Renal pelvis (tissue), 4 donors: ENCODE measurements around the gene KLF13. TPM values are rescaled to one million over a fixed set of nuclear protein-coding genes. Genes with fewer than 3 reads are reported as not detected.

Experiments
- DNase-seq: peaks from one replicate; pipeline ENCODE4 v3.0.0-alpha.2; 2013
- polyA plus RNA-seq, 3 donors: library from polyadenylated mRNA; unstranded; fragments of 120-200 nt; gene quantifications; one replicate each; pipeline ENCODE4 v1.2.1, GENCODE V29; 2013; ENCODE audit not compliant: insufficient read length in 3 of 3

KLF13 gene
- polyA plus RNA-seq, 3 donors = 69.1 to 71.2 (median 71.0) TPM

DNA sequence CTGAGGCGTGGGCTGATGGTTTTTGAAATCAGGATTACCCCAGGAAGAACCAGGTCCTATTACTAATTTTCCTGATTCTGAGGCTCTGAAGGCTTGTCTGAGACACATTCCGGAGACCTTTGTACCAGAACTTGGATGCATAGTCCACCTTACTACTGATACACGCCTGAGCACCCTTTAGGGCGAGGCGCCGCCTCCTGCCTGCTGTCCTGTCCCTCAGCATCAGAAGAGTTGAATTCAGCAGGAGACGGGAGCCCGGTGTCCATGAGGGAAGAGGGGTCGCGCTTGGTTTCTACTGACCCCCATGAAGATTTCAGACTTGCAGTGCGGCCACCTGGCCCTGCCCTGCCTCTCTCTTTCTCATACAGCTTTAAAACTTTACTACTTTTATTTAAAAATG lies 49.9 kb downstream of the KLF13 start:
- no peak for DNase-seq

GRCh38 chr15:31377030-31377429 lies 50.4 kb downstream of the KLF13 start:
- DNase-seq = no peak

- no peak for DNase-seq
These were observed 51.8 kb downstream of the KLF13 start for GRCh38 chr15:31378363-31378903.

- DNase-seq = no peak
These were observed 52.4 kb downstream of the KLF13 start for GRCh38 chr15:31379042-31379441.

- DNase-seq = no peak
These were observed 52.9 kb downstream of the KLF13 start for GRCh38 chr15:31379577-31379976.

DNA sequence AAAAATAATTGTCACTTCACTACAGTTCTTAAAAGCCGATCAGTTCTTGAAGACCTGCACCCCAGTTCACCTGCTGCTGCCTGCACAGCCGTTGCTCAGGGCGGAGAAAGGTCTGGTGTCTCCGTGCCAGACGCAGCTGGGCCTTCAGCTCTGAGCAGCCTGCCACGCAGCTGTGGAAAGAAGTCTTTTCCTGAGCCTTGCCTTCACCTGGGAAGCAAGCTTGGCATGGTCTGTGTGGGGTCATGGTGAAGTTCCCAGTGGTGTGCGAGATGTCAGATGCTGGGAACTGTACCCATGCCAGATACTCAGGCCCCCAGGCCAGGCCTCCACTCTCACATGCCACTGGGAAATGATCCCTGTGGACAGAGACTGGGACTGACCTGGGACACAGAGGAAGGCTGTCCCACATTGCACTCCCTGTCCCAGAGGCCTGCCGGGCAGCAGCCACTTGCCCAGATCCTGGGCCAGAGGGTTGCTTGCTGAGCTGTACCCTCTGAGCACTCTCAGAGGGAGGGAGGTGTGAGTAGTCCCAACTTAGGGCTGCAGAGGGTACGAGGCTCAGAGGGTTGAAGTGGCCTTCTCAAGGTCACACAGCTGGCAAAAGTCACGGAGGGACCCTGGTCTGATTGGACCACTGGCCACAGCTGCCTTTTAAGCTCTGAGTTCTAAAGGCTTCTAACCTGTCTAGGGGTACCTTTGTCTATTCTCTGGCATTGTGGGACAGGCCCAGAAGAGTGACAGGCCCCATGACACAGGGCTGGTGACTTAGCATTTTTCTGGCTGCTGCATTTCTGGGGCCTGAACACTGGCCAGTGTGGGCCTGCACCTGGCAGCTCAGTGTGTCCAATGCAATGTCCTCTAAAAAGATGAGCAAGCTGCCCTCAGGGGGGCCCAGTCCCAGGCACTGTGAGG lies 55.4 kb downstream of the KLF13 start:
- DNase-seq = no peak

GRCh38 chr15:31382713-31383045 lies 56.0 kb downstream of the KLF13 start:
- no peak for DNase-seq

DNA sequence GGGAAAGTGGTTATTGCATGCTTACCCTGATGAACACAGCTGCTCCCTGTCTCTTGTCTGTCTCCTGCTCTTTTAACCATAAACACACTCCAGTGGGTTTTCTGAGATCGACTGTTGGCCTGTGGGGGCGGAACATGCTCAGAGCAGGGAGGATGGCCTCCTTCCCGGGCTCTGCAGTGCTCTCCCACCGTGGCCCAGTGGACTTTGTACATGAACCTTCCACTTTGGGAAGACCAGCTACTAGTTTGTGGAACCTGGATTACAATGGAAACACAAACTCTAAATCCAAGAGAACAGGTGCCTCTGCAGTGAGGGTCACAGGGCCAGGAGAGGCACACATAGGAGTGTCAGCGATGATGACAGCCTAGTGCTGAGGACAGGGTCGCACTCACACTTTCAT lies 56.5 kb downstream of the KLF13 start:
- DNase-seq = no peak

DNA sequence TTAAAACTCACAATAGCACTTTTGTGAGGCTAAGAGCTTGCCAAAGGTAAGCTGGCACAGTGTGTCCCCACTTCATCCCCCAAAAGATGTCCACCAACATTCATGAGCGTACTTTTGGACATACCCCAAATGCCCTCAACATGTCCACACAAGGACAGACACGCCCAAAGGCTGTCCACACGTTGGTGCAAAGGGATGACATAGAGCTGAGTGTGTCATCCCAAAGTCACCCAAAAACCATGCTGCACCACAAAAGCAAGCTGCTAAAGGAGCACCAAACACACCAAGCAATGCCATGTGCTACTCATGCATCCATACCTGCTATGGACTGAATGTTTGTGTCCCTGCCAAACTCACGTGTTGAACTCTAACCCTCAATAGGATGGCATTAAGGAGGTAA lies 57.9 kb downstream of the KLF13 start:
- no peak for DNase-seq

DNA sequence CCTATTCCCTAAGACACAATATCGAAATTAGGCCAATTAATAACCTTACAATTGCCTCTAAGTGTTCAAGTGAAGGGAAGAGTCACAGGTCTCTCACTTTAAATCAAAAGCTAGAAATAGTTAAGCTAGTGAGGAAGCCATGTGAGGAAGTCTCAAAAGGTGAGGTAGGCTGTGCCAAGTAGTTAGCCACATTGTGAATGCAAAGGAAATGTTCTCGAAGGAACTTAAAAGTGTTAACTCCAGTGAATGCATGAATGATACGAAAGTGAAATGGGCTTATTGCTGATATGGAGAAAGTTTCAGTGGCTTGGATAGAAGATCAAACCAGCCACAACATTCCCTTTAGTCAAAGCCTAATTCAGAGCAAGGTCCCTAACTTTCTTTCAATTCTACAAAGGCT lies 59.1 kb downstream of the KLF13 start:
- DNase-seq = no peak

- DNase-seq = no peak
These were observed 60.5 kb downstream of the KLF13 start for GRCh38 chr15:31387092-31387478.

GRCh38 chr15:31387479-31388118 lies 61.0 kb downstream of the KLF13 start:
- DNase-seq = no peak

GRCh38 chr15:31389576-31389975 lies 62.9 kb downstream of the KLF13 start:
- DNase-seq = no peak

GRCh38 chr15:31390029-31390428 lies 63.4 kb downstream of the KLF13 start:
- DNase-seq = no peak

- no peak for DNase-seq
These were observed 64.3 kb downstream of the KLF13 start for GRCh38 chr15:31390777-31391486.

DNA sequence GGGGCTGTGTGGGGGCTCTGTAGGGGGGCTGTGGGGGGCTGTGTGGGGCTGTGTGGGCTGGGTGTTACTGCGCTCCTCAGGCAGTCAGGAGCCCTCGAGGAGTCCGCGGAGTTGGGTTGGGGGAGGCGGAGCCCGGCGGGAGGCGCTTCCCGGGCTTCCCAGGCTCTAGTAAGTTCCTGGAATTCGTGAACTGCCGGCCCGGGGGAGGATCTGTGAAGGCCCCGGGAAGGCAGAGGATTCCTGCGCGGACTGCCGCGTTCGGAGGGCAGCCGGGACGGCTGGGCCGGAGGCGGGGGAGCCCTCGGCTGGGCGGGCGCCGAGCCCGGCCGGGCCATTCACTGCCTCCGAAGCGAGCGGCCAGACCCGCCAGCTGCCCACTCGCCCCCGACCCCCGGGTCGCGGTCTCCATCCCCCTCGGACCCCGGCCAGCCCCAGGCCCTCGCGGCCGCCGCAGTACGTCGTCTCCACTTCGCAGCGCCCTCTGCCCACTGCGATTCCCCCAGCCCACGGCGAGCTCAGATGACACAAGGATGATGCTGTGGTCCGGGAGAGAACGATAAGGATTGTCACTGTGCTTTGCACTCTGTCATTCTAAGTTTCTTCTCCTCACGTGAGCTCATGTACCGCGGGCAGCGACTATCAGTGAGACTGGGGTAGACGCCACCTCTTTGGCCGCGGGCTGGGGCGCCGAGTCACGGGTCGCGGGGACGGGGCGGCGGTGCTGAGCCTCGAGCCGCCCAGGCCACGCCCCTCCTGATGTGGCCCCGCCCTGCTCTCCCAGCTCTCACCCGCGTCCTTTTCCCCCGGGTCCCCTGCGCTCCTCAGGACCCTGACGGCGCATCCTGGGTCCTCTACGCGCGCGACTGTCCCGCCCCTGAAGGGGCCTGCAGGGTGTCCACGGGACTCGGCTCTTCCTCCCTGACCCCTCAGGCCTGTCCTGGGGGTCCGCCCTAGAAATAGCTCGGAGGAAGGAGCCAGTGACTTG lies 65.3 kb downstream of the KLF13 start:
- peak; percentile 90 for DNase-seq

DNA sequence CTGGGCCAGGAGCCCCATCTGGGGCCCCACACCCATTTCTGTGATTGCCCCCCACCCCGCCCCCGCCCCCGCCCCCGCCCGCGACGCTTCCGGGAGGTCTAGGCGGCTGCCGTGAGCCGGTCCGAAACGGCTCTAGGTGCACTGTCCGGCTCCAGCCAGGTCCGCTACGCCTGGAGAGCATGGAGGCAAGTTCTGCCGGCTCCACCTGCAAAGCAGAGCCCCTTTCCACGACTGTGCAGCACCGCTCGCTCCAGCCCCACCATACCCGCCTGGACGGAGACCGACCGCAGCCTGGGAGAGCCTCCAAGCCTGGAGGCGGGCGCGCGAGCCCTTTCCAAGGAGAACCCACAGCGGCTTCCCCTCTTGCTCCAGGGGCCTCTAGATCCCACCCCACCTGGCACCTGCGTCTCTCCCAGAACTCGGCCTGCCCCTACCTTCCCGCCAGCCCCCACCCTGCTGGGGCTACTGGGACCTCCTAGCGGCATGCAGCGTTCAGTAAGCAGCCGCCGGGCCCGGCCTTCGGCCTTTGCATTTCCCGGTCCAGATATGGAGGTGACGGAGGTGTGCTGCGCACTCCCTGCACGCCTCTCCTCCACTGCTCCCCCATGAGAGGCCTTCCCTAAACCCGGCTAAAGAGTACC lies 66.2 kb downstream of the KLF13 start:
- no peak for DNase-seq

GRCh38 chr15:31393444-31394091 lies 66.9 kb downstream of the KLF13 start:
- no peak for DNase-seq

DNA sequence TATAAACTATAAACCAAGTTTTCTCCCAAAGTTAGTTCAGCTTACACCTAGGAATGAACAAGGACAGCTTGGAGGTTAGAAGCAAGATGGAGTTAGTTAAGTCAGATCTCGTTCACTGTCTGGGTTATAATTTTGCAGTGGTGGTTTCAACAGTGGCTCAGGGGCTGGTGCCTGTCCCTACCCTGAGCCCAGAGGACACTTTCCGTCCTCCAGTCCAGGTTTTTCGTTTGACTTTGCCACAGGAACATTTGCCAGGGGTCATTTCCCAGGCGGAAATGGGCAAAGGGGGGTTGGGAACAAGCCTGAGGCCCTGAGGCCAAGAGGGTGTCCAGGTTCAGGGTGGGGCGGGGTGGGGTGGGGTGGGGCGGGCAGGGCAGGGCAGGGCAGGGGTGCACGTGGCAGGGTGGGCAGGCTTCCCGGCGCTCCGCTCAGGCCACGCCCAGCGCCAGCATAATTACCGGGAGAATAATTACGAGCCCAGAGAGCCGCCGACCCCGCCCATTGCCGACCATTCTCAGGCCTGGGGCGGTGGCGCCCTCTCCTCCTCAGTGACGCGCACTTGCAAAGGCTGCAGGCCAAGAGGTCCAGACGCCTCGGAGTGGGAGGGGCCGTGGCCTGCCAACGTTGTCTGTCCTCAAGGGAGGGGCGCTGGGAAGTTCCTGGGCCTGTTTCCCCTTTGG lies 70.4 kb downstream of the KLF13 start:
- peak; percentile 69 for DNase-seq
